GM12864 (cell line): ENCODE measurements around the gene LMBRD2.

Experiments
- DNase-seq: peaks from one replicate; pipeline ENCODE4 v3.0.0-alpha.2; 2011; ENCODE audit warnings: low read depth
- H3K4me3 ChIP-seq: 2 replicates; pipeline ENCODE4 v1.5.1; 2011; ENCODE audit warnings: mild to moderate bottlenecking, low read depth, low read length, control low read depth
- CTCF ChIP-seq: IDR thresholded peaks from 2 replicates; pipeline ENCODE4 v1.5.1; 2011; ENCODE audit warnings: low read depth, mild to moderate bottlenecking, moderate library complexity, low read length, control low read depth, inconsistent platforms; ENCODE audit errors: missing control alignments

LMBRD2 gene

GRCh38 chr5:36180556-36181350, 29.1 kb upstream of the LMBRD2 start:
- no peak for TF ChIP-seq CTCF
- no peak for DNase-seq
- H3K4me3 ChIP-seq = no peak overlapping the region

- TF ChIP-seq CTCF = no peak
- no peak overlapping the region for H3K4me3 ChIP-seq
These were observed 28.3 kb upstream of the LMBRD2 start for GRCh38 chr5:36179950-36180349.

GRCh38 chr5:36178524-36178890, 26.8 kb upstream of the LMBRD2 start:
- no peak overlapping the region for H3K4me3 ChIP-seq
- DNase-seq = no peak
- TF ChIP-seq CTCF = no peak

More at GRCh38 chr5:36179950-36180349, 28.3 kb upstream of the LMBRD2 start:
- no peak for DNase-seq

GRCh38 chr5:36177715-36178523, 26.2 kb upstream of the LMBRD2 start:
- no peak overlapping the region for H3K4me3 ChIP-seq
- peak; percentile 30 for TF ChIP-seq CTCF
- no peak for DNase-seq

- peak; percentile 25 for DNase-seq
- no peak overlapping the region for H3K4me3 ChIP-seq
- no peak for TF ChIP-seq CTCF
These were observed 25.5 kb upstream of the LMBRD2 start for GRCh38 chr5:36177154-36177553.

- TF ChIP-seq CTCF = no peak
- no peak for DNase-seq
- no peak overlapping the region for H3K4me3 ChIP-seq
These were observed 23.4 kb upstream of the LMBRD2 start for GRCh38 chr5:36175043-36175442.
